Measurements from ENCODE around the gene TBC1D4. TPM values are rescaled to one million over a fixed set of nuclear protein-coding genes. Genes with fewer than 3 reads are reported as not detected.

TBC1D4 gene
- total and polyA plus RNA-seq, 2 donors (not counting 1 experiment from before 2014, with no cell fraction given), result 10.3 to 15.4 TPM

DNA sequence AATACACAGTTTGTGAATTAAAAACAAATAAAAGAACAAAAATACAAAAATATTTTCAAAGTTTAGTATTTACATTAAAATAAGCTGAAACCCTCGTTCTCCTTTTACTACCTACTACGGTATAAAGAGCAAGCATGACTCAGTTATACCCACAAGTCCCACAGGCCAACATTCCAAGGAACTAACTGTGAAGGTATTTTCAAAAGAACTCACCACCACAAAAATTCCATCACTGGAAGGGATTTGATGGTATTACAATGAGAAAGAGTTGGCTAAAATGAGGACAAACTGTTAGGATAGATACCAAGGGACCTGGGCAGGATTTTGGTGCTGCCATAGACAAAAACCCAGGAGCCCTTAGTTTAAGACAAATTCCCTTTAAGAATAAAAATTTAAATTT lies 122.7 kb downstream of the TBC1D4 start:
- H4K20me1 ChIP-seq (ENCODE audit: control insufficient read depth, extremely low read depth, insufficient read depth, low read length), result no peaks in the 10 kb centered on the region
- H2AFZ ChIP-seq (ENCODE audit: low read length), result no peak overlapping the region
- TF ChIP-seq, protein P1, sequence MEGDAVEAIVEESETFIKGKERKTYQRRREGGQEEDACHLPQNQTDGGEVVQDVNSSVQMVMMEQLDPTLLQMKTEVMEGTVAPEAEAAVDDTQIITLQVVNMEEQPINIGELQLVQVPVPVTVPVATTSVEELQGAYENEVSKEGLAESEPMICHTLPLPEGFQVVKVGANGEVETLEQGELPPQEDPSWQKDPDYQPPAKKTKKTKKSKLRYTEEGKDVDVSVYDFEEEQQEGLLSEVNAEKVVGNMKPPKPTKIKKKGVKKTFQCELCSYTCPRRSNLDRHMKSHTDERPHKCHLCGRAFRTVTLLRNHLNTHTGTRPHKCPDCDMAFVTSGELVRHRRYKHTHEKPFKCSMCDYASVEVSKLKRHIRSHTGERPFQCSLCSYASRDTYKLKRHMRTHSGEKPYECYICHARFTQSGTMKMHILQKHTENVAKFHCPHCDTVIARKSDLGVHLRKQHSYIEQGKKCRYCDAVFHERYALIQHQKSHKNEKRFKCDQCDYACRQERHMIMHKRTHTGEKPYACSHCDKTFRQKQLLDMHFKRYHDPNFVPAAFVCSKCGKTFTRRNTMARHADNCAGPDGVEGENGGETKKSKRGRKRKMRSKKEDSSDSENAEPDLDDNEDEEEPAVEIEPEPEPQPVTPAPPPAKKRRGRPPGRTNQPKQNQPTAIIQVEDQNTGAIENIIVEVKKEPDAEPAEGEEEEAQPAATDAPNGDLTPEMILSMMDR (conservative IDR thresholded peaks at IDR 0.05 in 1 of 2, IDR thresholded peaks at IDR 0.05 in 1 of 2; ENCODE audit: low read depth in 1 of 2, low read length in 2 of 2), result no peak
- TF ChIP-seq EZH2 (IDR thresholded peaks at IDR 0.05; ENCODE audit: low read length, missing control alignments), result no peak
- peaks cover 2% of the 10 kb centered on the region for H3K4me1 ChIP-seq (ENCODE audit: control insufficient read depth, extremely low read depth, insufficient read depth, low read length)
- no peak overlapping the region for H3K9ac ChIP-seq (ENCODE audit: insufficient read depth, low read length)
- H3K9me3 ChIP-seq (ENCODE audit: control insufficient read depth, insufficient read depth, low read depth, low read length), result no peaks in the 10 kb centered on the region
- peaks cover 1% of the 10 kb centered on the region for H3K79me2 ChIP-seq (ENCODE audit: control insufficient read depth, insufficient read depth, low read length)
- peak; percentile 75 to 98 for DNase-seq (ENCODE audit: low read depth in 2 of 2)
- H3K4me2 ChIP-seq (ENCODE audit: extremely low read depth, insufficient read depth, low read length), result no peak overlapping the region
- peaks cover 2% of the 10 kb centered on the region for H3K36me3 ChIP-seq (ENCODE audit: control insufficient read depth, insufficient read depth, low read length)
- H3K27ac ChIP-seq (ENCODE audit: insufficient read depth, low read length), result peak overlapping the region; percentile 5
- no peaks in the 10 kb centered on the region for H3K27me3 ChIP-seq (ENCODE audit: control insufficient read depth, insufficient read depth, low read length)
- no peak overlapping the region for H3K4me3 ChIP-seq (replicated peaks in 1 of 4; ENCODE audit: control extremely low read depth in 1 of 4, insufficient read depth in 1 of 4, low read depth in 3 of 4, low read length in 4 of 4)

DNA sequence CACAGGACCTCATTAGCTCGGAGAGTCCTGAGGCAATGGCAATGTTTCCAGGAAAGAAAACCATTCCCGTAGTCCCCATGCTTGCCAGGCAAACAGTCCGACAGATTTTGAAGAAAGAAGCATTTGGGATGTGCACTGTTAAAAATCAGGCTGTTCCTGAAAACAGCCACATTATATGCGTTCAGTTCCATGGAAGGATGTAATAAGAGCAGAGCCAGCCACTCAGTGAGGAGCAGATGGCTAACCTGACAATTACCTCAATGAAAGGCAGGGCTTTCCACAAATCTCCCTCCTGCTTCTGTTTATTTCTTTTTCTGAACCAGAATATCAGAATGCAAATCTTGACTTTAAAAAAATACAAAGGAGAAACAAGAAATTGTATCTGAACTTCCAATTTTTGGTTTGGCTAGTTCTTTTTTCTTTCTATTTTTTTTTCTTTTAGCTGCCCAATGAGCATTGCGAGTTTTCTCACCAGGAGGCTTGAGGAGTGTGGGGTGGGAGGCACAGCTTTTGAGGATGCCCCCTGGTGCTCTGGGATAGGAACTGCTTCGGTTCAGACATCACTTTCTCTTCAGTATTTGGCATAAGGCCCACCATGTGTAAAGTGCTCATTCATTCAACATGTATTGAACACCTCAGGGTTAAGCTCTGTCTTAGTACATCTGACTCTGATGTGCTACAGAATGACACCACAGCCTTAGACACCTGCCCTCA lies 124.2 kb downstream of the TBC1D4 start:
- Histone ChIP-seq H3K27me3 (ENCODE audit: control insufficient read depth, insufficient read depth, low read length) (no peaks in the 10 kb centered on the region), H3K27ac (ENCODE audit: insufficient read depth, low read length) (no peak overlapping the region), H3K9me3 (ENCODE audit: control insufficient read depth, insufficient read depth, low read depth, low read length) (no peaks in the 10 kb centered on the region), H3K9ac (ENCODE audit: insufficient read depth, low read length) (no peak overlapping the region), H3K79me2 (ENCODE audit: control insufficient read depth, insufficient read depth, low read length) (no peaks in the 10 kb centered on the region), H3K36me3 (ENCODE audit: control insufficient read depth, insufficient read depth, low read length) (peaks cover 2% of the 10 kb centered on the region), H2AFZ (ENCODE audit: low read length) (no peak overlapping the region), H3K4me1 (ENCODE audit: control insufficient read depth, extremely low read depth, insufficient read depth, low read length) (peaks cover 2% of the 10 kb centered on the region), H3K4me2 (ENCODE audit: extremely low read depth, insufficient read depth, low read length) (no peak overlapping the region), H3K4me3 (replicated peaks in 1 of 4; ENCODE audit: control extremely low read depth in 1 of 4, insufficient read depth in 1 of 4, low read depth in 3 of 4, low read length in 4 of 4) (no peak overlapping the region), H4K20me1 (ENCODE audit: control insufficient read depth, extremely low read depth, insufficient read depth, low read length) (no peaks in the 10 kb centered on the region)
- no peak for TF ChIP-seq EZH2 (IDR thresholded peaks at IDR 0.05; ENCODE audit: low read length, missing control alignments)
- TF ChIP-seq, protein P1 (conservative IDR thresholded peaks at IDR 0.05 in 1 of 2, IDR thresholded peaks at IDR 0.05 in 1 of 2; ENCODE audit: low read depth in 1 of 2, low read length in 2 of 2), result peak; percentile 58 to 70
- DNase-seq (ENCODE audit: low read depth in 2 of 2), result peak; percentile 66 to 68

DNA sequence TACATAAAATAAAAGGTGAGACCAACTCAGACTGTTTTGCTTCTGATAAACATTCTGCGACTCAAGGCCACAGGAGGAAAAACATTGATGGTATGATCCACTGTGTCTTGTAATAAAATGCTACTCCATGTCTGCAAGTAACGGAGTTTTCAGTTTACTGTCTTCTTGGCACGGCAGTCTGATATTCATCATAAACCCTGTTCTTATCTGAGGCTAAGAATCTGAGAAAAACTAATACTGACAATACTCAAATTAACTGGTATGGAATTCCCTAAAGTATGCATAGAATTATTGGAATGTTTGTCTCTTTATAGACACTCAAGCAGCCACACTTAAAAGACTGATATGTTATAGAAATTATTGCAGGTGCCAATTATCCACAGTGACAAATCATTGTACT lies 125.5 kb downstream of the TBC1D4 start:
- no peaks in the 10 kb centered on the region for H3K27me3 ChIP-seq (ENCODE audit: control insufficient read depth, insufficient read depth, low read length)
- H3K27ac ChIP-seq (ENCODE audit: insufficient read depth, low read length), result no peak overlapping the region
- H2AFZ ChIP-seq (ENCODE audit: low read length), result no peak overlapping the region
- H3K4me1 ChIP-seq (ENCODE audit: control insufficient read depth, extremely low read depth, insufficient read depth, low read length), result peaks cover 2% of the 10 kb centered on the region
- H3K4me2 ChIP-seq (ENCODE audit: extremely low read depth, insufficient read depth, low read length), result no peak overlapping the region
- no peak overlapping the region for H3K4me3 ChIP-seq (replicated peaks in 1 of 4; ENCODE audit: control extremely low read depth in 1 of 4, insufficient read depth in 1 of 4, low read depth in 3 of 4, low read length in 4 of 4)
- no peaks in the 10 kb centered on the region for H3K79me2 ChIP-seq (ENCODE audit: control insufficient read depth, insufficient read depth, low read length)
- TF ChIP-seq EZH2 (IDR thresholded peaks at IDR 0.05; ENCODE audit: low read length, missing control alignments), result no peak
- TF ChIP-seq, protein P1 (conservative IDR thresholded peaks at IDR 0.05 in 1 of 2, IDR thresholded peaks at IDR 0.05 in 1 of 2; ENCODE audit: low read depth in 1 of 2, low read length in 2 of 2), result no peak
- H3K9ac ChIP-seq (ENCODE audit: insufficient read depth, low read length), result no peak overlapping the region
- peaks cover 2% of the 10 kb centered on the region for H3K36me3 ChIP-seq (ENCODE audit: control insufficient read depth, insufficient read depth, low read length)
- no peaks in the 10 kb centered on the region for H3K9me3 ChIP-seq (ENCODE audit: control insufficient read depth, insufficient read depth, low read depth, low read length)
- peak in 1 of 2 donors; percentile 55 for DNase-seq (ENCODE audit: low read depth in 2 of 2)
- H4K20me1 ChIP-seq (ENCODE audit: control insufficient read depth, extremely low read depth, insufficient read depth, low read length), result no peaks in the 10 kb centered on the region

All from fibroblast of lung (primary cell).